ENCODE data around the gene DNAH6.

The DNAH6 gene

GRCh38 chr2:84793641-84794040 is 277.3 kb downstream of the DNAH6 start:
- H3K4me3 ChIP-seq (ENCODE audit: low read depth, low read length): no peak overlapping the region
- no peak overlapping the region for H3K27ac ChIP-seq (ENCODE audit: low read depth, low read length)
- no peak overlapping the region for H2AFZ ChIP-seq (ENCODE audit: low read length, unreplicated experiment)
- H3K79me2 ChIP-seq (ENCODE audit: control insufficient read depth, insufficient read depth, low read length, unreplicated experiment): no peaks in the 10 kb centered on the region
- peaks cover 9% of the 10 kb centered on the region for H3K4me1 ChIP-seq (ENCODE audit: control insufficient read depth, insufficient read depth, low read length, unreplicated experiment)
- H3K36me3 ChIP-seq (ENCODE audit: insufficient read depth, low read length): no peaks in the 10 kb centered on the region
- no peaks in the 10 kb centered on the region for H3K27me3 ChIP-seq (ENCODE audit: insufficient read depth, low read length)

GRCh38 chr2:84796798-84797197 is 280.5 kb downstream of the DNAH6 start:
- Histone ChIP-seq H2AFZ (ENCODE audit: low read length, unreplicated experiment) (no peak overlapping the region), H3K4me3 (ENCODE audit: low read depth, low read length) (no peak overlapping the region), H3K27me3 (ENCODE audit: insufficient read depth, low read length) (no peaks in the 10 kb centered on the region), H3K79me2 (ENCODE audit: control insufficient read depth, insufficient read depth, low read length, unreplicated experiment) (no peaks in the 10 kb centered on the region), H3K27ac (ENCODE audit: low read depth, low read length) (no peak overlapping the region), H3K4me1 (ENCODE audit: control insufficient read depth, insufficient read depth, low read length, unreplicated experiment) (peaks cover 9% of the 10 kb centered on the region), H3K36me3 (ENCODE audit: insufficient read depth, low read length) (no peaks in the 10 kb centered on the region)

GRCh38 chr2:84797271-84797670 is 281.0 kb downstream of the DNAH6 start:
- H2AFZ ChIP-seq (ENCODE audit: low read length, unreplicated experiment): no peak overlapping the region
- no peaks in the 10 kb centered on the region for H3K79me2 ChIP-seq (ENCODE audit: control insufficient read depth, insufficient read depth, low read length, unreplicated experiment)
- H3K27me3 ChIP-seq (ENCODE audit: insufficient read depth, low read length): no peaks in the 10 kb centered on the region
- peaks cover 9% of the 10 kb centered on the region for H3K4me1 ChIP-seq (ENCODE audit: control insufficient read depth, insufficient read depth, low read length, unreplicated experiment)
- no peak overlapping the region for H3K4me3 ChIP-seq (ENCODE audit: low read depth, low read length)
- no peak overlapping the region for H3K27ac ChIP-seq (ENCODE audit: low read depth, low read length)
- H3K36me3 ChIP-seq (ENCODE audit: insufficient read depth, low read length): no peaks in the 10 kb centered on the region

GRCh38 chr2:84799772-84800171 is 283.5 kb downstream of the DNAH6 start:
- H3K4me3 ChIP-seq (ENCODE audit: low read depth, low read length): no peak overlapping the region
- no peak overlapping the region for H2AFZ ChIP-seq (ENCODE audit: low read length, unreplicated experiment)
- no peaks in the 10 kb centered on the region for H3K27me3 ChIP-seq (ENCODE audit: insufficient read depth, low read length)
- H3K36me3 ChIP-seq (ENCODE audit: insufficient read depth, low read length): no peaks in the 10 kb centered on the region
- peaks cover 1% of the 10 kb centered on the region for H3K4me1 ChIP-seq (ENCODE audit: control insufficient read depth, insufficient read depth, low read length, unreplicated experiment)
- no peak overlapping the region for H3K27ac ChIP-seq (ENCODE audit: low read depth, low read length)
- H3K79me2 ChIP-seq (ENCODE audit: control insufficient read depth, insufficient read depth, low read length, unreplicated experiment): no peaks in the 10 kb centered on the region

DNA sequence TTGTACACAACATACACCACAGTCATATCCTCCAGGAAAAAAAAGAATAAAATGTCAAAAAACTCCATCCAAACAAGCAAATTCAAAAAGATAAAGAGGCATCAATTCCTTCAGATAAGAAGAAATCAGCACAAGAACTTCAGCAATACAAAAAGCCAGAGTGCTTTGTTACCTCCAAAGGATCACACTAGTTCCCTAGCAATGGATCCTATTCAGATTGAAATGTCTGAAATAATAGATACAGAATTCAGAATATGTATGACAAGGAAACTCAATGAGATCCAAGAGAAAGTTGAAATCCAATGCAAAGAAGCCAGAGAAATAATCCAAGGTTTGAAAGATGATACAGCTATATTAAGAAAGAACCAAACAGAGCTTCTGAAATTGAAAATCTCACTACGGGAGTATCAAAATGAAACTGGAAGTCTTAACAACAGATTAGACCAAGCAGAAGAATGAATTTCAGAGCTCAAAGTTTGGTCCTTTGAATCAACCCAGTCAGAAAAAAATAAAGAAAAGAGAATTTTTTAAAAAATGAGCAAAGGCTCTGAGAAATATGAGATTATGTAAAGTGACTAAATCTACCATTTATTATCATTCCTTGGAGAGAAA is 284.0 kb downstream of the DNAH6 start:
- Histone ChIP-seq H3K27ac (ENCODE audit: low read depth, low read length) (no peak overlapping the region), H3K27me3 (ENCODE audit: insufficient read depth, low read length) (no peaks in the 10 kb centered on the region), H3K79me2 (ENCODE audit: control insufficient read depth, insufficient read depth, low read length, unreplicated experiment) (no peaks in the 10 kb centered on the region), H3K4me1 (ENCODE audit: control insufficient read depth, insufficient read depth, low read length, unreplicated experiment) (peaks cover 7% of the 10 kb centered on the region), H2AFZ (ENCODE audit: low read length, unreplicated experiment) (peak overlapping the region; percentile 58), H3K4me3 (ENCODE audit: low read depth, low read length) (no peak overlapping the region), H3K36me3 (ENCODE audit: insufficient read depth, low read length) (no peaks in the 10 kb centered on the region)

DNA sequence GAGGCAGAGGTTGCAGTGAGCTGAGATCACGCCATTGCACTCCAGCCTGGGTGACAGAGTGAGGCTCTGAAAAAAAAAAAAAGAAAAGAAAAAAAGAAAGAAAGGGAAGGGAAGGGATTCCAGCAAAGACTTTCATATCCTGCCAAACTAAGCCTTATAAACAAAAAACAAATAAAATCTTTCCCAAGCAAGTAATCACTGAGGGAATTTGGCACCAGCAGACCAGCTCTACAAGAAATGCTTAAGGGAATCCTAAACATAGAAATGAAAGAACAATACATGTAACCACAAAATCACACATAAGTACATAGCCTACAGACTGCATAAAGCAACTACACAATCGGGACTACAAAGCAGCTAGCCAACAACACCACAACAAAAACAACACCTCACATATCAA is 285.5 kb downstream of the DNAH6 start:
- no peaks in the 10 kb centered on the region for H3K79me2 ChIP-seq (ENCODE audit: control insufficient read depth, insufficient read depth, low read length, unreplicated experiment)
- H2AFZ ChIP-seq (ENCODE audit: low read length, unreplicated experiment): no peak overlapping the region
- no peaks in the 10 kb centered on the region for H3K27me3 ChIP-seq (ENCODE audit: insufficient read depth, low read length)
- H3K4me1 ChIP-seq (ENCODE audit: control insufficient read depth, insufficient read depth, low read length, unreplicated experiment): peaks cover 20% of the 10 kb centered on the region
- no peak overlapping the region for H3K27ac ChIP-seq (ENCODE audit: low read depth, low read length)
- no peak overlapping the region for H3K4me3 ChIP-seq (ENCODE audit: low read depth, low read length)
- H3K36me3 ChIP-seq (ENCODE audit: insufficient read depth, low read length): no peaks in the 10 kb centered on the region

DNA sequence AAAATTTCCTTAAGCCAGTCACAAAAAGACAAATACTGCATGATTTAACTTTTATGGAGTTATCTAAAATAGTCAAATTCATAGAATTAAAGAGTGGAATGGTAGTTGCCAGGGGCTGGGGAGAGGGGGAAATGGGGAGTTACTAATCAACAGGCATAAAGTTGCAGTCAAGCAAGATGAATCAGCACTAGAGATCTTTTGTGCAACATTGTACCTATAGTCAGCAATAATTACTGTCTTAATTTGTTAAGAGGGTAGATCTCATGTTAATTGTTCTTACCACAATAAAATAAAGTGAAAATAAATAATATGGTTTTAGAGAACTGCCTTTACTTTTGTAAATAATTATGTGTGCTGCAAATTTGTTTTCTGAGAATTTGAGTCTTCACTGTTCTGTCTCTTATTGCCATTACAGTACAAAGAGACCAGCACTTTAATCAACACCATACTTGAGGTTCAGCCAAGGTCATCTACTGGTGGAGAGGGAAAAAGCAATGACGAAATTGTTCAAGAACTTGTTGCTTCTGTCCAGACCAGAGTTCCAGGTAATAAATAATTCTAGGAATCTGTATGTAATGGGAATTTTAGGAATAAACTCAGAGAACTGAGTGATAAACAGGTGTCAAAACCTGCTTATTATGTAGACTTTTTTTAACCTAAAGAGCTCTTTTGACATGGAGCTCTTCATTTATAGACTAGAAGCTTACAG is 289.1 kb downstream of the DNAH6 start:
- Histone ChIP-seq H3K27me3 (ENCODE audit: insufficient read depth, low read length) (no peaks in the 10 kb centered on the region), H3K4me3 (ENCODE audit: low read depth, low read length) (no peak overlapping the region), H3K79me2 (ENCODE audit: control insufficient read depth, insufficient read depth, low read length, unreplicated experiment) (no peaks in the 10 kb centered on the region), H2AFZ (ENCODE audit: low read length, unreplicated experiment) (peak overlapping the region; percentile 8), H3K27ac (ENCODE audit: low read depth, low read length) (peak overlapping the region; percentile 41; the same call in 1 of the 2 replicates), H3K36me3 (ENCODE audit: insufficient read depth, low read length) (no peaks in the 10 kb centered on the region), H3K4me1 (ENCODE audit: control insufficient read depth, insufficient read depth, low read length, unreplicated experiment) (peaks cover 35% of the 10 kb centered on the region)

DNA sequence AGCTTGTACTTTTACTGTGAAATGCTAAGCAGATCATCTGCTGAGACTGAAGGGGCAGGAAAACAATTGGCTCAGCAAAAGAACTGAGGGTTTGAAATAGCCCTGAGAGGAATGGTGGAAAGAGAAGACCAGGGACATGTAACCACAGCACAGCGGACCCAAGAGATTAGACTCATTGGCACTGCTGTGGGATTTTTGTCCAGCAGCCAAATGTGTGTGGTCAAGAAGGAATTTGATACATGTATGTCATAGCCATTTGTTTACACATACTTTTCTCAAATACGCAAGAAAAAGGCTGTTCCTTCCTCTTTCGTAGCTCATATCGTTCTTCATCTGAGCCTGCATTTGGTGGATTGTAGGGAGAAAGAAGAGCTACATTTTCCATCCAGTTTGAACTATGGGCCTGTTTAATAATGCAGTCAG is 290.8 kb downstream of the DNAH6 start:
- peak overlapping the region; percentile 91 for H3K27ac ChIP-seq (ENCODE audit: low read depth, low read length)
- H3K4me3 ChIP-seq (ENCODE audit: low read depth, low read length): peak overlapping the region; percentile 55
- H3K27me3 ChIP-seq (ENCODE audit: insufficient read depth, low read length): no peaks in the 10 kb centered on the region; the same call in 1 of the 2 replicates
- H2AFZ ChIP-seq (ENCODE audit: low read length, unreplicated experiment): peak overlapping the region; percentile 66
- peaks cover 35% of the 10 kb centered on the region for H3K4me1 ChIP-seq (ENCODE audit: control insufficient read depth, insufficient read depth, low read length, unreplicated experiment)
- no peaks in the 10 kb centered on the region for H3K36me3 ChIP-seq (ENCODE audit: insufficient read depth, low read length)
- H3K79me2 ChIP-seq (ENCODE audit: control insufficient read depth, insufficient read depth, low read length, unreplicated experiment): no peaks in the 10 kb centered on the region

DNA sequence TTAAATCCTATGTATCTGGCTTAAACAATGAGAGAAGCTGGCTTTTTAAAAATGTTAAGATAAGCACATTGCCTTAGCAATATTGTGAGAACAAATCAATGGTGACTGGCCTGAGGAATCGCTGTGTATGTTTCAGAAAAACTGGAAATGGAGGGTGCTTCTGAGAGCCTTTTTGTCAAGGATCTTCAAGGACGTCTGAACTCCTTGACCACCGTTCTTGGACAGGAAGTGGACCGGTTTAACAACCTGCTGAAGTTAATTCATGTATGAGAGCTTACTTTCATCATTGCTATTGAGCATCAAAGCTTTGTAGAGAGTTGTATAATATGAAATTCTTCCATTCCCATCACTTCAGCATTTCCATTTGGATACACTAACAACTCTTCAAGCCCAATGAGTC is 292.0 kb downstream of the DNAH6 start:
- H3K4me1 ChIP-seq (ENCODE audit: control insufficient read depth, insufficient read depth, low read length, unreplicated experiment): peaks cover 35% of the 10 kb centered on the region
- H3K27ac ChIP-seq (ENCODE audit: low read depth, low read length): peak overlapping the region; percentile 91; the same call in 1 of the 2 replicates
- no peaks in the 10 kb centered on the region for H3K36me3 ChIP-seq (ENCODE audit: insufficient read depth, low read length)
- H2AFZ ChIP-seq (ENCODE audit: low read length, unreplicated experiment): no peak overlapping the region
- H3K4me3 ChIP-seq (ENCODE audit: low read depth, low read length): no peak overlapping the region
- H3K79me2 ChIP-seq (ENCODE audit: control insufficient read depth, insufficient read depth, low read length, unreplicated experiment): no peaks in the 10 kb centered on the region
- H3K27me3 ChIP-seq (ENCODE audit: insufficient read depth, low read length): peaks cover under 1% of the 10 kb centered on the region; the same call in 1 of the 2 replicates

DNA sequence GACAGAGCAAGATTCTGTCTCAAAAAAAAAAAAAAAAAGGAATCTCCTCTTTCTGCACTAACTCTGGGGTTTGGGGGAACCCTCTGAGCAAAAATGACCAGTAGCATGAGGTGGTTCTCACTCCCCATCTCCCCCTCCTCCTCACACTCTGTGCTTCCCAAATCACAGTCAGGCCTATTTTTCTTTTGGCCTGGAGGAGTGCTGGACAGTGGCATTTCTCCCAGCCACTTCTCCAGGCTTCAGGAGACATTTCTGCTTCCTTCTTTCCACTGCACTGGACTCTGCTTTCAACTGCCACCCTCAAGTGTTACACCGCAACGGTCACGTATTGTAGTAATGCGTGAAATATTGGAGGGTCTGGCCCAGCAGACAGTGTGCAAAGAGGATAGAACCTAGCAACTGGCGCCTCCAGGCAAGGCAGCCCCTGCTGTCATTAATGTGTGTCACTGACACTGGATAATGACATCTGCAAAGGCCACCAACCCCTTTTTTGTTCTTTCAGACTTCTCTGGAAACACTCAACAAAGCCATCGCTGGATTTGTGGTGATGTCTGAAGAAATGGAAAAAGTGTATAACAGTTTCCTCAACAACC is 295.6 kb downstream of the DNAH6 start:
- no peak overlapping the region for H2AFZ ChIP-seq (ENCODE audit: low read length, unreplicated experiment)
- H3K79me2 ChIP-seq (ENCODE audit: control insufficient read depth, insufficient read depth, low read length, unreplicated experiment): no peaks in the 10 kb centered on the region

GRCh38 chr2:84815146-84815545 is 298.8 kb downstream of the DNAH6 start:
- H3K27ac ChIP-seq (ENCODE audit: low read depth, low read length): no peak overlapping the region
- H3K36me3 ChIP-seq (ENCODE audit: insufficient read depth, low read length): no peaks in the 10 kb centered on the region
- H3K4me3 ChIP-seq (ENCODE audit: low read depth, low read length): no peak overlapping the region
- no peak overlapping the region for H2AFZ ChIP-seq (ENCODE audit: low read length, unreplicated experiment)
- peaks cover 4% of the 10 kb centered on the region for H3K4me1 ChIP-seq (ENCODE audit: control insufficient read depth, insufficient read depth, low read length, unreplicated experiment)
- no peaks in the 10 kb centered on the region for H3K79me2 ChIP-seq (ENCODE audit: control insufficient read depth, insufficient read depth, low read length, unreplicated experiment)
- H3K27me3 ChIP-seq (ENCODE audit: insufficient read depth, low read length): peaks cover 3% of the 10 kb centered on the region; the same call in 1 of the 2 replicates

More for the DNA sequence above, 295.6 kb downstream of the DNAH6 start:
- Histone ChIP-seq H3K27ac (ENCODE audit: low read depth, low read length) (no peak overlapping the region), H3K27me3 (ENCODE audit: insufficient read depth, low read length) (peaks cover 3% of the 10 kb centered on the region; the same call in 1 of the 2 replicates), H3K4me3 (ENCODE audit: low read depth, low read length) (no peak overlapping the region), H3K4me1 (ENCODE audit: control insufficient read depth, insufficient read depth, low read length, unreplicated experiment) (peaks cover 17% of the 10 kb centered on the region), H3K36me3 (ENCODE audit: insufficient read depth, low read length) (no peaks in the 10 kb centered on the region)

Measured in ACC112 (cell line).